PFSK-1 (cell line): ENCODE results near the gene POC1B.

Source experiments
- FOXP2 ChIP-seq: optimal IDR thresholded peaks from 2 replicates; pipeline ENCODE3; 2011; ENCODE audit warnings: borderline replicate concordance, control low read depth, inconsistent platforms; ENCODE audit not compliant: insufficient read depth; ENCODE audit errors: extremely low read length, extremely low read depth
- POLR2AphosphoS5 ChIP-seq: IDR thresholded peaks from 2 replicates; pipeline ENCODE4 v1.6.1; 2012; ENCODE audit warnings: low read depth, mild to moderate bottlenecking, control low read depth, low read length, moderate library complexity
- SIN3A ChIP-seq: IDR thresholded peaks from 2 replicates; pipeline ENCODE4 v1.6.1; 2012; ENCODE audit warnings: mild to moderate bottlenecking, low read length, moderate library complexity, borderline replicate concordance; ENCODE audit not compliant: insufficient read depth
- TAF1 ChIP-seq: IDR thresholded peaks from 2 replicates; pipeline ENCODE4 v1.6.1; 2012; ENCODE audit warnings: low read length, control low read depth, borderline replicate concordance; ENCODE audit not compliant: insufficient read depth
- TF ChIP-seq, protein P1 (sequence below), 2 experiments: IDR thresholded peaks; 2 replicates each; pipeline versions ENCODE4 v1.6.1 to v1.8.0; 2011 to 2012; ENCODE audit warnings: low read depth in 2 of 2, low read length in 2 of 2, control low read depth in 1 of 2, inconsistent platforms in 1 of 2, mild to moderate bottlenecking in 1 of 2, moderate library complexity in 1 of 2; ENCODE audit not compliant: insufficient read depth in 1 of 2

The POC1B gene

DNA sequence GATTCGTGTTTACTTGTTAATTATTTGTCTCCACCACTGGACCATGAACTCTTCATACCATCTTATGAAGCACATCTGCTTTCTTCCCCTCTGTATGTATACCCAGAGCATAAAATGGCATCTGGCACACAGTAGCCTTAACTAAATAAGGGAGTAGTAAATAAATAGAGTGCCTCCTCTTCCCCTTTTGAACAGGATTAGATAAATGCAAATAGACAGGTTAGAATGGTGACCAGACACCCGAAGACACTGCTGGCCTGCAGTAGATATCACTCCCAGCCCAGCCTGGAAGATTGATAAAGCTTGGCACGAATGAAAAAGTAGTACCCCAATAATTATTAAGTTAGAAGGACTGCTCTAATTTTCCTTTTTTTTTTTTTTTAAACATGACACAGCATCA lies 8.1 kb downstream of the POC1B start:
- TF ChIP-seq, protein P1, sequence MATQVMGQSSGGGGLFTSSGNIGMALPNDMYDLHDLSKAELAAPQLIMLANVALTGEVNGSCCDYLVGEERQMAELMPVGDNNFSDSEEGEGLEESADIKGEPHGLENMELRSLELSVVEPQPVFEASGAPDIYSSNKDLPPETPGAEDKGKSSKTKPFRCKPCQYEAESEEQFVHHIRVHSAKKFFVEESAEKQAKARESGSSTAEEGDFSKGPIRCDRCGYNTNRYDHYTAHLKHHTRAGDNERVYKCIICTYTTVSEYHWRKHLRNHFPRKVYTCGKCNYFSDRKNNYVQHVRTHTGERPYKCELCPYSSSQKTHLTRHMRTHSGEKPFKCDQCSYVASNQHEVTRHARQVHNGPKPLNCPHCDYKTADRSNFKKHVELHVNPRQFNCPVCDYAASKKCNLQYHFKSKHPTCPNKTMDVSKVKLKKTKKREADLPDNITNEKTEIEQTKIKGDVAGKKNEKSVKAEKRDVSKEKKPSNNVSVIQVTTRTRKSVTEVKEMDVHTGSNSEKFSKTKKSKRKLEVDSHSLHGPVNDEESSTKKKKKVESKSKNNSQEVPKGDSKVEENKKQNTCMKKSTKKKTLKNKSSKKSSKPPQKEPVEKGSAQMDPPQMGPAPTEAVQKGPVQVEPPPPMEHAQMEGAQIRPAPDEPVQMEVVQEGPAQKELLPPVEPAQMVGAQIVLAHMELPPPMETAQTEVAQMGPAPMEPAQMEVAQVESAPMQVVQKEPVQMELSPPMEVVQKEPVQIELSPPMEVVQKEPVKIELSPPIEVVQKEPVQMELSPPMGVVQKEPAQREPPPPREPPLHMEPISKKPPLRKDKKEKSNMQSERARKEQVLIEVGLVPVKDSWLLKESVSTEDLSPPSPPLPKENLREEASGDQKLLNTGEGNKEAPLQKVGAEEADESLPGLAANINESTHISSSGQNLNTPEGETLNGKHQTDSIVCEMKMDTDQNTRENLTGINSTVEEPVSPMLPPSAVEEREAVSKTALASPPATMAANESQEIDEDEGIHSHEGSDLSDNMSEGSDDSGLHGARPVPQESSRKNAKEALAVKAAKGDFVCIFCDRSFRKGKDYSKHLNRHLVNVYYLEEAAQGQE (IDR thresholded peaks at IDR 0.05; ENCODE audit: insufficient read depth in 1 of 2, low read depth in 2 of 2, low read length in 2 of 2) = no peak
- TF ChIP-seq FOXP2 = no peak
- no peak for TF ChIP-seq TAF1
- no peak for TF ChIP-seq SIN3A
- TF ChIP-seq POLR2AphosphoS5 = no peak

DNA sequence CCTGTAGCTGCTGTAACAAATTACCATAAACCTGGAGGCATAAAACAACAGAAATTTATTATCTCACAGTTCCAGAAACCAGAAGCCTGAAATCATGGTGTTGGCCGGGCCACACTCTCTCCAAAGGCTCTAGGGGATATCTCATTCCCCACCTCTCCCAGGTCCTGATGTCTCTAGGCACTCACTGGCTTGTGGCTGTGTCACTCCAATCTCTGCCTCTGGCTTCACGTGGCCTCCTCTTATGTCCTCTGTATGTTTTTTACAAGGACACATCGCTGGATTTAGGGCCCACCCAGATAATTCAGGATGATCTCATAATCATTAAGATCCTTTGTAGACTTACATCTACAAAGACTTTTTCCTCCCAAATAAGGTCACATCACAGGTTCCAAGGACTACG lies 9.2 kb downstream of the POC1B start:
- TF ChIP-seq POLR2AphosphoS5 = no peak
- no peak for TF ChIP-seq SIN3A
- no peak for TF ChIP-seq TAF1
- TF ChIP-seq FOXP2 = no peak
- TF ChIP-seq, protein P1 (IDR thresholded peaks at IDR 0.05; ENCODE audit: insufficient read depth in 1 of 2, low read depth in 2 of 2, low read length in 2 of 2) = no peak

DNA sequence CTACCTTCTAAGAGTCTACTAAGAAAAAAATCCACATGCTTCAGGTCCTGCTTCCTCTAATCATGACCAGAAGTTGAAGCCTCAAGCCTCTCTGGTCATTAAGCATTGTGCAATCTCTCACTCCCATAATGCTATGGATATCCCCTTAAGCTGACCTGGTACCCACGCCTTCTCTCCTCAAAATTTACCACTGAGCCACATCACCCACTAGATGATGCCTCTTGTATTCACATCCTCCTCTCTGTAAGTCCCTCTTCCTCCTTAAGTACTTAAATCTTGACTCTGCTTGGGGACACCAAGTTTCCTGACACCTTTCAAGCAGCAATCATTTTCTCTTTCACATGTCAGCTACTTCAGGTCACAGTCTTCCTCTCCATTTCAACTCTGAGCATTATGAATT lies 11.1 kb downstream of the POC1B start:
- no peak for TF ChIP-seq TAF1
- no peak for TF ChIP-seq FOXP2
- TF ChIP-seq, protein P1 (IDR thresholded peaks at IDR 0.05; ENCODE audit: insufficient read depth in 1 of 2, low read depth in 2 of 2, low read length in 2 of 2) = no peak

DNA sequence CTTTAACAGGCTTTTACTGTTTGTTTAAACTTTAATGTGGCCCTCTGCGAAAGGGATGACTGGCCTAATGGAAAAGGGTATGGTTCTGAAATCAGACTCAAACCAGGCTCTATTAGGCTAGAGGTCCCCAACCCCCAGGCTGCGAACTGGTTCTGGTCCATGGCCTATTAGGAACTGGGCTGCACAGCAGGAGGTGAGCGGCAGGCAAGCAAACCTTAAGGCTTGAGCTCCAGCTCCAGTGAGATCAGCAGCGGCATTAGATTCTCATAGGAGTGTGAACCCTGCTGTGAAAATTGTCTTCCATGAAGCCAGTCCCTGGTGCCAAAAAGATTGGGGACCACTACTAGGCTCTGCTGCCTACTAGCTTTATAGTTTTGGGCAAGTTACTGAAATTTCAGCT lies 12.3 kb downstream of the POC1B start:
- TF ChIP-seq TAF1 (no peak), FOXP2 (no peak), POLR2AphosphoS5 (no peak), SIN3A (no peak)
- TF ChIP-seq, protein P1 (IDR thresholded peaks at IDR 0.05; ENCODE audit: insufficient read depth in 1 of 2, low read depth in 2 of 2, low read length in 2 of 2) = no peak
